Measurements from ENCODE around the gene SMG1. TPM values are rescaled to one million over a fixed set of nuclear protein-coding genes. Genes with fewer than 3 reads are reported as not detected.
"Not testable (repeated sequence)": the region's sequence is repeated elsewhere in the genome, so short reads cannot be mapped to it uniquely, and the experiment has no call there.

The SMG1 gene
- total RNA-seq, result 100 to 1,000 TPM; 111 to 147 TPM

DNA sequence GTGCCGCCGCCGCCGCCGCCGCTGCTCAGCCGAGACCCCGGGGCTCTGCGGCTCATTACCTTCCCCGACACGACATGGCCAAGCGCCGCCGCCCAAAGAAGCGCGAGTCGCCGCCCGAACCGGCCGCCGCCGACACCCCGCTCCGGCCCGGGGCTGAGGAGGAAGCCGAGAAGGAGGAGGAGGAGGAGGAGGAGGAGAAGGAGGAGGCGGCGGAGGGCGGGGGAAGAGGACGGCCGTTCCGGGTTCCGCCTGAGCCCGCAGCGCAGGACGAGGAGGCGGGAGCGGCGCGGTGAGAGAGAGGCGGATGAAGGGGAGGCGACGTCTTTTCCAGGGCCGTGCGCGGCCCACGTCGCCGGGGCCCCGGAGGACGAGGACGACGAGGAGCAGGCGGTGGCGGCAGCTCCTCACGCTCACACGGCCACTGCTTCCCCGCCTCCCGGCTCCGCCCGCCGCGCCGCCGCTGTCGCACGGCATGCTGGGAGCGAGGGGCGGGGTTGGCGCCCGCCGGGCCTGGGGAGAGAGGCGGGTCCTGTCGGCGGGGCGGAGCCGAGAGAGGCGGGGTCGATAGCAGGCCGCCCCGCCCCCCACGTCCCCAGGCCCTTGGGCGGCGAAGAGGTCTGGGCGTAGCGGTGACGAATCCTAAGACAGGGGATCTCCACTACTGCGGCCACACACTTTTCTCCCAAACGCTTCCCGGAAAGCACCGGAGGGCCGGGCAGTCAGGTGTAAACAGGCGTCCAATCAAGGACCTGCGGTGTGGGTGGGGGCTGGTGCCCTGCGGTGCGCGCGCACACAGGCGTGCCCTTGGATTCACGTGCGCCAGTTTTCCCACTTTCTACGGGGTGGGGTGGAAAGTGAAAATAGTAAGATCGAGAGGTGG lies at the start of gene SMG1:
SMG1 (minus strand) TSS at position 423 of the 880 bp plus-strand sequence; CDS start at position 56, 367 bp downstream.
- H3K9me3 Mint-ChIP-seq (ENCODE audit: low read depth); H3K27me3 Mint-ChIP-seq; H3K36me3 Mint-ChIP-seq: not testable (repeated sequence)
- peak within 1 kb of the TSS; percentile 96 for H3K27ac Mint-ChIP-seq
- peak within 1 kb of the TSS; percentile 96 for H3K4me3 Mint-ChIP-seq
- ATAC-seq (peak; percentile 79), DNase-seq (peak; percentile 95)
- peaks cover 23% of the 10 kb centered on the region for H3K4me1 Mint-ChIP-seq
- CTCF ChIA-PET, result interaction anchor here (1.0 kb wide), 1 partner anchor 125 kb away, joined by 5 read pairs; the partner anchor contains the start of gene ARL6IP1

DNA sequence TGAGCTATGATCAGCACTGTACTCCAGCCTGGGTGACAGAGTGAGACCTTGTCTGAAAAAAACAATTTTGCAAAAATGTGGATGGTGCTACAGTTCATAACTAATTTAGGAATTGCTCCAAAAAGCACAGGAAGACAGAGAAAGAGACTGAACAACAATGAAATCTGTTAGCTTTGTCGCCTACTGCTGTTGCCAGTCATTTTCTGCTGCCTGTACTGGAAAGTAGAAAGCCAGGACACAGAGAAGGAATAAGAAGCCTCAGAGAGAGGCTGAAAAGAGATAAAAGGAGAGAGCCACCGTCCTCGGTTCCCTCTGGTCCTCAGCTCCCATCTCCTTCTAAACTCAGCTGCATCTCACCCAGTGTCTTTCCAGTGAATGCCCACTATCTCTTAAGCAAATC lies 48.9 kb upstream of the SMG1 start:
- no peaks in the 10 kb centered on the region for H3K36me3 Mint-ChIP-seq

DNA sequence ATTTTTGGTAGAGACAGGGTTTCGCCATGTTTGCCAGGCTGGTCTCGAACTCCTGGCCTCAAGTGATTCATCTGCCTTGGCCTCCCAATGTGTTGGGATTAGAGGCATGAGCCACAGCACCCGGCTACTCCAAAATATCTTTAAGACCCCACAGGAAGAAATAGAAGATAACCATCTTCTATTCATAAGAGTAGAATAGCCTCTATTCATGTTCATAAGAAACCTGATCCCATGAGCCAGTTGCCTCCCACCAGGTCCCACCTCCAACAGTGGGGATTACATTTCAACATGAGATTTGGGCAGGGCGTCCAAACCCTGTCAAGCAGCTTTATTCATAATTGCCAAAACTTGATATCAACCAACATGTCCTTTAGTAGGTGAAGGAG lies 43.6 kb upstream of the SMG1 start:
- no peak for ATAC-seq

More for the DNA sequence above, 48.9 kb upstream of the SMG1 start:
- CTCF ChIA-PET, result interaction anchor here (1.2 kb wide), 1 partner anchor 8 kb away, joined by 3 read pairs; no protein-coding TSS in a partner anchor
- H3K9me3 Mint-ChIP-seq (ENCODE audit: low read depth), result no peaks in the 10 kb centered on the region
- DNase-seq, result no peak
- H3K4me1 Mint-ChIP-seq, result no peaks in the 10 kb centered on the region
- no peak for ATAC-seq
- H3K4me3 Mint-ChIP-seq, result no peak overlapping the region
- H3K27ac Mint-ChIP-seq, result no peak overlapping the region
- H3K27me3 Mint-ChIP-seq, result peaks cover 33% of the 10 kb centered on the region

DNA sequence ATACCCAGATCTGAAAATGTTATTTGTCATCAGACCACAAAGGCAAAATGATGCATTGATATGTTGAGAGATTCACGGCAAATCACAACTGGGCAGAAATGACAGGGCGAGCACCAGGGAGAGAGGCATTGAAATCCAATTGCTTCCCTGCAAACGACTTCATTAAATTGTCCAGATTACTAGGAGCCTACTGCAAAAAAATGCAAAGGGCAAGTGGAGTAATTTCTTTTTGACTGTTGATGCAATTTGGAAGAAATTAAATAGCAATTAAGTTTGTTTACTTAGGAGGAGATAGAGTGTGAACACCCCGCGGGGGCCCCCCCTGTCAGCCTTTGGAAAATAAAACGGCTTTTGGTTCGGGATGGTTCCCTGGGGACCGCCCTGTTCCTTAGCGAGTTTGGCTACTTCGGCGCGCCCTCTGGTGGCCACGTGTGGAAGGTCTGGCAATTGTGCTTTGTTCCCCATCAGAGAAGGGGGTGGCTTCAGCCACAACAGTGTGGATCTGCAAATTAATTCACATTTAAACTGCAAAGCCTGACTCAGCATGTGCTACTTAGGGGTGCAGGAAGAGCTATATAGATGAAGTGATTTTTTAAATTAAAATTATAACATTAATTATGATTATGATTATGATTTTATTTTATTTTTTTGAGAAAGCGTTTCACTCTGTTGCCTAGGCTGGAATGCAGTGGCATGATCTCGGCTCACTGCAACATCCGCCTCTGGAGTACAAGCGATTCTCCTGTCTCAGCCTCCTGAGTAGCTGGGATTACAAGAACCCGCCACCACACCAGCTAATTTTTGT lies 43.0 kb upstream of the SMG1 start:
- no peak overlapping the region for H3K27ac Mint-ChIP-seq
- H3K36me3 Mint-ChIP-seq, result no peaks in the 10 kb centered on the region
- peaks cover 7% of the 10 kb centered on the region for H3K4me1 Mint-ChIP-seq
- DNase-seq, result peak; percentile 86
- peak overlapping the region; percentile 57 for H3K4me3 Mint-ChIP-seq
- H3K9me3 Mint-ChIP-seq (ENCODE audit: low read depth), result no peaks in the 10 kb centered on the region
- peak; percentile 91 for ATAC-seq
- H3K27me3 Mint-ChIP-seq, result peaks cover 13% of the 10 kb centered on the region
- CTCF ChIA-PET, result interaction anchor here (0.8 to 2.1 kb wide), 9 partner anchors 10 to 175 kb away, joined by 3 to 12 read pairs (median 3); partner anchors contain the start of gene ARL6IP1

More for the DNA sequence above, 43.6 kb upstream of the SMG1 start:
- H3K9me3 Mint-ChIP-seq (ENCODE audit: low read depth), result no peaks in the 10 kb centered on the region
- H3K4me1 Mint-ChIP-seq, result peaks cover 7% of the 10 kb centered on the region
- no peak overlapping the region for H3K27ac Mint-ChIP-seq
- H3K27me3 Mint-ChIP-seq, result peaks cover 13% of the 10 kb centered on the region
- CTCF ChIA-PET, result interaction anchor here (0.8 to 2.1 kb wide), 7 partner anchors 11 to 176 kb away, joined by 3 to 12 read pairs (median 4); partner anchors contain the start of gene ARL6IP1
- H3K36me3 Mint-ChIP-seq, result no peaks in the 10 kb centered on the region
- no peak for DNase-seq
- H3K4me3 Mint-ChIP-seq, result no peak overlapping the region

DNA sequence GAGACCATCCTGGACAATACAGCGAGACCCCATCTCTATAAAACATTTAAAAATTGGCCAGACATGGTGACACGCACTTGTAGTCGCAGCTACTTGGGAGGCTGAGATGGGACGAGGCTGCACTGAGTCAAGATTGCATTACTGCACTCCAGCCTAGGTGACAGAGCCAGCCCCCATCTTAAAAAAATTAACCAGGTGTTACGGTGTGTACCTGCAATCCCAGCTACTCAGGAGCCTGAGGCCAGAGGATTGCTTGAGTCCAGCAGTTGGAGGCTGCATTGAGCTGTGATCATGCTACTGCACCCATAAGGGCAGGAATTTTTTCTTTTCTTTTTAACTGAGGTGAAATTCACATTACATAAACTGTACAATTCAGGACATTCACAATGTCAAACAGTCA lies 40.6 kb upstream of the SMG1 start:
- DNase-seq, result no peak
- Mint-ChIP-seq H3K9me3 (ENCODE audit: low read depth) (no peaks in the 10 kb centered on the region), H3K27me3 (peaks cover 11% of the 10 kb centered on the region), H3K27ac (no peak overlapping the region), H3K4me3 (no peak overlapping the region), H3K36me3 (no peaks in the 10 kb centered on the region), H3K4me1 (peaks cover 7% of the 10 kb centered on the region)
- no peak for ATAC-seq
- CTCF ChIA-PET, result interaction anchor here (1.4 to 2.3 kb wide), 3 partner anchors 22 to 166 kb away, joined by 3 to 8 read pairs (median 4); partner anchors contain the start of gene ARL6IP1

DNA sequence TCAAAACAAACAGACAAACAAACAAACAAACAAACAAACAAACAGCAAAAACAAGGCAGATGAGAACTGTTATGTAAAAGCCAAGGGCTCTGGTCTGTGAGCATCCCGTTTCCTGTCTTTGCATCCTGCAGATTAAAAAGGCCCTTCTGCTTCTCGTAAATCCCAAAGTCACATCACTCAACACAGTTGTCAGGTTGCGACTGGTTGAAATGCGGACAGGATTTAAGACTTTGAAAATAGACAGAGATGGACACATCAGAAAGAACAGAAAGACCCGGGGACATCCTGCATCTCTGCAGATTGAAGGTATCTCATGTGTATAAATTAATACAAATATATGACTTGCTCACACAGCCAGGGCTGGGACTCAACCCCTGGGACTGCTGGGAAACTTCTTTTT lies 39.3 kb upstream of the SMG1 start:
- peaks cover 7% of the 10 kb centered on the region for H3K4me1 Mint-ChIP-seq
- no peak for DNase-seq
- no peak for ATAC-seq
- H3K9me3 Mint-ChIP-seq (ENCODE audit: low read depth), result no peaks in the 10 kb centered on the region
- peaks cover 5% of the 10 kb centered on the region for H3K27me3 Mint-ChIP-seq
- no peak overlapping the region for H3K27ac Mint-ChIP-seq
- CTCF ChIA-PET, result interaction anchor here (0.6 kb wide), 1 partner anchor 14 kb away, joined by 3 read pairs; no protein-coding TSS in a partner anchor
- H3K36me3 Mint-ChIP-seq, result no peaks in the 10 kb centered on the region
- no peak overlapping the region for H3K4me3 Mint-ChIP-seq

DNA sequence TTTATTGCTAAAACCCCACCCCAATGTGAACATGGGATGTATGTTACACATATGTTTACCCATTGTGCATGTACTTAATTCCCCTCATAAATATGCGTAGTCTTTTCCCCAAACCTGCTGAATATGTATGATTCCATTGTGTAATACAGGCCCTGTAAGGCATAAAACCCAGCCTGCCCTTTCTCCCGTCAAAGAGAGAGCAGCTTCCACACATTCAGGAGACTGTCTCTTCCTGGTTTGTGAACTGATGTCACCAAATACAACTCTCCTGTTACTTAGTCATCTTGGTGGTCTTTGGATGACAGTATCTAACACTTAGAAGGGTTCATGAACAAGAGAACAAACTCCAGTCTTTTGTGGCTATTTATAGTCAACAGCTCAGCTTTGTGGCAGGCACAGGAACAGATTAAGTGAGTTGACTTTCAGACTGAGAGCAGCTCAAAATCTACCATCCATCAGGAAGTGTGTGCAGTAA lies 32.9 kb upstream of the SMG1 start:
- ATAC-seq, result no peak
- CTCF ChIA-PET, result interaction anchor here (1.8 to 2.0 kb wide), 2 partner anchors 8 to 10 kb away, joined by 4 to 8 read pairs; no protein-coding TSS in a partner anchor
- peaks cover 5% of the 10 kb centered on the region for H3K4me1 Mint-ChIP-seq

DNA sequence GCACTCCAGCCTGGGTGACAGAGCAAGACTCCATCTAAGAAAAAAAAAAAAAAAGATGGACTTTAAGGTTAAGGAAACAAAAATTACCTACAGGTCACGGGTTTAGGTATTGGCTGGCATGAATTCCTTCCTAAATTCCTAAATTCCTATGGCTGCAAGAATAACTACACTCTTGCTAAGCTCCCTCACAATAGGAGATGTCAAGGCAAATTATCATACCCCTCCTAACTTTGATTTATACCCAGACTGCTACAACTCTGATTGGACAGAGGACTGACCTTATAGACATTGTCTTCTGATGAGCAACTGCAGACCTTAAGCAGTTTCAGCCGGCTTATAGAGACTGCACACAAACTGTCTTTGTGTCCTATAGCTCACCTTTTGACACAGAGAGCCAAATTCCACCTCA lies 32.4 kb upstream of the SMG1 start:
- Mint-ChIP-seq H3K9me3 (ENCODE audit: low read depth) (no peaks in the 10 kb centered on the region), H3K27me3 (peaks cover 16% of the 10 kb centered on the region), H3K27ac (no peak overlapping the region), H3K4me1 (peaks cover 5% of the 10 kb centered on the region), H3K4me3 (no peak overlapping the region), H3K36me3 (no peaks in the 10 kb centered on the region)
- DNase-seq (no peak), ATAC-seq (no peak)
- CTCF ChIA-PET, result interaction anchor here (0.6 to 2.0 kb wide), 3 partner anchors 8 to 1027 kb away, joined by 3 to 8 read pairs (median 4); no protein-coding TSS in a partner anchor

More for the DNA sequence above, 32.9 kb upstream of the SMG1 start:
- DNase-seq, result no peak
- Mint-ChIP-seq H3K9me3 (ENCODE audit: low read depth) (no peaks in the 10 kb centered on the region), H3K27me3 (peaks cover 16% of the 10 kb centered on the region), H3K4me3 (no peak overlapping the region), H3K36me3 (no peaks in the 10 kb centered on the region), H3K27ac (no peak overlapping the region)

DNA sequence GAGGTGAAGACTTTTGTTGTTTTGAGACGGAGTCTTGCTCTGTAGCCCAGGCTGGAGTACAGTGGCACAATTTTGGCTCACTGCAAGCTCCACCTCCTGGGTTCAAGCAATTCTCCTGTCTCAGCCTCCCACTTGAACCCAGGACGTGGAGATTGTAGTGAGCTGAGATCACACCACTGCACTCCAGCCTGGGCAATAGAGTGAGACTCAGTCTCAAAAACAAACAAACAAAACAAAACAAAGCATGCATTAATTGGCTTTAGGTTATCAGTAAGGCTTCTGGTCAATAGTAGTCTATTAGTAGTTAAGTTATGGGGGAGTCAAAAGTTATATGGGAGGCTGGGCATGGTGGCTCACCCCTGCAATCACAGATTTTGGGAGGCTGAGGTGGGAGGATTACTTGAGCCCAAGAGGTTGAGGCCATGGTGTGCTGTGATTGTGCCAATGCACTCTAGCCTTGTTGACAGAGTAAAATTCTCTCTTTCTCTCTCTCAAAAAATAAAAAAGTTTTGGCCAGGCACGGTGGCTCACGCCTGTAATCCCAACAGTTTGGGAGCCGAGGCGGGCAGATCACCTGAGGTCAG lies 30.5 kb upstream of the SMG1 start:
- not testable (repeated sequence) for H3K4me3 Mint-ChIP-seq; DNase-seq; ATAC-seq; H3K27ac Mint-ChIP-seq; H3K9me3 Mint-ChIP-seq (ENCODE audit: low read depth); H3K36me3 Mint-ChIP-seq; H3K4me1 Mint-ChIP-seq
- H3K27me3 Mint-ChIP-seq, result peaks cover 14% of the 10 kb centered on the region
- CTCF ChIA-PET, result interaction anchor here (1.3 to 1.5 kb wide), 2 partner anchors 13 kb away, joined by 3 to 4 read pairs; no protein-coding TSS in a partner anchor

DNA sequence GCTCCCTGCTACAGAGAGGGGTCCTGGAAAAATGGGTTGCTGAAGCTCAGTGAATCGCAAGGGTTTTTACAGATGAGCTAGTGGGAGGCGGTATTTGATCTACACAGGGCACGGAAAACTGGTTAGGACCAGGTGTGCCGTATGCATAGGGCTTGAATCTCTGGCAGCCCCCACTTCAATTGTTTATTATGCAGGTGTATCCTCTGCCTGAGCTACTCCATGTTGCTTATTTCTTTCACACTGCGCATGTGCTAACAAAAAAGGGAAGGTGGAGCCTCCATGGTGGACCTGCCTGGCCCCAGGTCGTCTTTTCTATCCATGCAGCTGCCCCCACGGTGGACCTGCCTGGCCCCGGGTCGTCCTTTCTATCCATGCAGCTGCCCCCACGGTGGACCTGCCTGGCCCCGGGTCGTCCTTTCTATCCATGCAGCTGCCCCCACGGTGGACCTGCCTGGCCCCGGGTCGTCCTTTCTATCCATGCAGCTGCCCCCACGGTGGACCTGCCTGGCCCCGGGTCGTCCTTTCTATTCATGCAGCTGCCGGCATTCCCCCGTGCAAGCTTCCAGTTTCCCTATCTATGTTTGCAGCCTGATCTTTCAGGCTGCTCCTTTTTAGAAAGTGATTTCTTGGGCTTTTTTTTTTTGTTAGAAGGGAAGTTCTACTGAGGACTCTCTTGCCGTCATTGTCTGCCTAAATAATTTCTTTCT lies 29.8 kb upstream of the SMG1 start:
- H3K4me1 Mint-ChIP-seq; H3K36me3 Mint-ChIP-seq; H3K27ac Mint-ChIP-seq; DNase-seq; H3K4me3 Mint-ChIP-seq; ATAC-seq; H3K9me3 Mint-ChIP-seq (ENCODE audit: low read depth): not testable (repeated sequence)
- CTCF ChIA-PET, result interaction anchor here (1.0 to 1.5 kb wide), 2 partner anchors 12 to 18 kb away, joined by 4 read pairs; no protein-coding TSS in a partner anchor
- H3K27me3 Mint-ChIP-seq, result peaks cover 11% of the 10 kb centered on the region

DNA sequence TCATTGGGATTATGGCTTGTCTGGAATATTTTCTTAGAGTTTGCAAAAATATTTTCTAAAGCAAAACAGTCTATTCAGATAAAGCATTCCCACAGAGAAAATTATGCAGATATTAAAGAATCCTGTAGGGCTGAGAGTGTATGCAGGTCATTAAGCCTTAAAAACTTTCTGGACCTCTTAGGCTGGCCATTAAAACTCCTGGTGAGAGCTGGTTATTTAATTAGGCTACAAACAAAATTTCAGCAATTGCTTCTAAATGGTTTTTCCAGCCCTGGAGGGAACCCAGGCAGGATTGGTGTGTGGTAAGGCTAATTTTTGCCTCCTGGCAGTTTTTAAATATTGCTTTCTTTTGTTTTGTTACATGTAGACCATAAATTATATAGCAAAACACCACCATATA lies 27.3 kb upstream of the SMG1 start:
- no peak for ATAC-seq
- Mint-ChIP-seq H3K9me3 (ENCODE audit: low read depth) (no peaks in the 10 kb centered on the region), H3K27ac (no peak overlapping the region), H3K4me1 (peaks cover 9% of the 10 kb centered on the region), H3K4me3 (no peak overlapping the region), H3K27me3 (peaks cover 11% of the 10 kb centered on the region), H3K36me3 (no peaks in the 10 kb centered on the region)
- no peak for DNase-seq
- CTCF ChIA-PET, result interaction anchor here (1.4 to 1.7 kb wide), 2 partner anchors 16 to 152 kb away, joined by 5 to 6 read pairs; partner anchors contain the start of gene ARL6IP1

Measured in activated CD8-positive, alpha-beta memory T cell treated with anti-CD3 and anti-CD28 coated beads, Interleukin-2, amount 10 ng/mL, durations not matched to agents 7 days and 5 days (primary cell).